K562 (cell line): ENCODE data around the gene SOS1. TPM values are rescaled to one million over a fixed set of nuclear protein-coding genes. Genes with fewer than 3 reads are reported as not detected.

ENCODE experiments used
- CREBBP ChIP-seq: IDR thresholded peaks from one replicate; pipeline ENCODE4 v1.6.1; 2012; ENCODE audit warnings: low read depth, mild to moderate bottlenecking, control low read depth, inconsistent platforms, low read length
- HMGN3 ChIP-seq: IDR thresholded peaks from 2 replicates; pipeline ENCODE4 v1.6.1; 2011; ENCODE audit warnings: borderline replicate concordance, low read depth, mild to moderate bottlenecking, mixed read lengths, low read length; ENCODE audit not compliant: insufficient read length; ENCODE audit errors: extremely low read depth
- HOXB6 ChIP-seq: fragments of 250-450 bp; sonication (Bioruptor Pico); IDR thresholded peaks from 2 replicates; pipeline ENCODE4 v1.5.1; 2022; ENCODE audit warnings: mild to moderate bottlenecking, borderline replicate concordance
- KDM4B ChIP-seq, 2 experiments: fragments of 450-650 bp in 1 of 2; sonication (generic) in 1 of 2; IDR thresholded peaks; 2 replicates each; pipeline ENCODE4 v1.6.1; 2016 to 2017; ENCODE audit warnings: borderline replicate concordance in 2 of 2, antibody characterized with exemption in 1 of 2, low read depth in 1 of 2, mild to moderate bottlenecking in 1 of 2
- NCOR1 ChIP-seq: fragments of 450-650 bp; IDR thresholded peaks from 2 replicates; pipeline ENCODE4 v1.6.1; 2016; ENCODE audit warnings: mild to moderate bottlenecking, moderate library complexity
- OTX1 ChIP-seq: fragments of 450-650 bp; formaldehyde crosslinking; IDR thresholded peaks from 2 replicates; pipeline ENCODE4 v1.4.0; 2022; ENCODE audit warnings: mild to moderate bottlenecking
- RAD51 ChIP-seq: fragments of 450-650 bp; IDR thresholded peaks from 2 replicates; pipeline ENCODE4 v1.7.1; 2016; ENCODE audit warnings: low read depth, mild to moderate bottlenecking, borderline replicate concordance
- RBM17 ChIP-seq: fragments of 200-400 bp; formaldehyde crosslinking; IDR thresholded peaks from 2 replicates; pipeline ENCODE4 v1.6.1; 2017; ENCODE audit warnings: low read depth, mild to moderate bottlenecking, low read length, borderline replicate concordance
- RCOR1 ChIP-seq, 2 experiments: IDR thresholded peaks; 2 replicates each; pipeline ENCODE4 v1.6.1; 2012; ENCODE audit warnings: low read depth in 2 of 2, low read length in 2 of 2, borderline replicate concordance in 1 of 2, improper control_type of control experiment in 1 of 2
- SPI1 ChIP-seq: IDR thresholded peaks from 2 replicates; pipeline ENCODE4 v1.6.1; 2011; ENCODE audit warnings: low read depth, low read length, control low read depth, borderline replicate concordance
- TEAD4 ChIP-seq, 2 experiments: sonication (generic) in 1 of 2; formaldehyde crosslinking in 1 of 2; IDR thresholded peaks; 2 replicates each; pipeline versions ENCODE4 v1.6.1 to v1.8.0; 2012 to 2022; ENCODE audit warnings: borderline replicate concordance in 1 of 2, inconsistent platforms in 1 of 2, low read length in 1 of 2, mild to moderate bottlenecking in 1 of 2, missing genetic modification reagents in 1 of 2
- TRIM24 ChIP-seq, 2 experiments: fragments of 450-650 bp; IDR thresholded peaks; 2 replicates each; pipeline ENCODE4 v1.6.1; 2016
- polyA plus RNA-seq, 8 experiments: library from polyadenylated mRNA; depleted of rRNA in 4 of 8; stranded (reverse) in 5 of 8; unstranded in 3 of 8; fragments of >200 nt; fragmentation: Nextera tagmentation in 2 of 8; fragmentation: Illumina TruSeq in 1 of 8; extraction: Ambion mirVana in 2 of 8; extraction: Trizol in 1 of 8; gene quantifications; 2 replicates each; pipeline versions ENCODE4 v1.2.1 to v1.2.3, GENCODE V29; 2011 to 2014; ENCODE audit warnings: inconsistent platforms in 1 of 8, missing spikeins in 1 of 8
- total RNA-seq, 7 experiments: library from RNA; depleted of rRNA in 6 of 7; stranded (reverse); fragments of >200 nt in 6 of 7; fragmentation: Illumina TruSeq in 2 of 7; extraction: Trizol in 2 of 7; gene quantifications; 2 replicates each; pipeline versions ENCODE4 v1.2.1 to v1.2.3, GENCODE V29; 2011 to 2021; ENCODE audit warnings: low replicate concordance in 1 of 7
- TF ChIP-seq, protein P1 (sequence below): sonication (generic); formaldehyde crosslinking; IDR thresholded peaks from 2 replicates; pipeline ENCODE4 v1.8.0; 2022; ENCODE audit warnings: mild to moderate bottlenecking, missing genetic modification reagents
- TF ChIP-seq, protein P2 (sequence below): fragments of 450-650 bp; IDR thresholded peaks from 2 replicates; pipeline ENCODE4 v1.6.1; 2014; ENCODE audit warnings: low read depth, mild to moderate bottlenecking, moderate library complexity, borderline replicate concordance
- TF ChIP-seq, protein P3 (sequence below): fragments of 450-650 bp; IDR thresholded peaks from 2 replicates; pipeline ENCODE4 v1.6.1; 2016; ENCODE audit warnings: low read depth, mild to moderate bottlenecking, moderate library complexity
- TF ChIP-seq, protein P4 (sequence below): fragments of 250-450 bp; sonication (Bioruptor Pico); IDR thresholded peaks from 2 replicates; pipeline ENCODE4 v1.4.0; 2020
- TF ChIP-seq, protein P5 (sequence below), 3 experiments: IDR thresholded peaks in 2 of 3; conservative IDR thresholded peaks in 1 of 3; 2 replicates each; pipeline ENCODE4 v1.5.1; 2011 to 2012; ENCODE audit warnings: low read length in 3 of 3, mild to moderate bottlenecking in 3 of 3, control low read depth in 2 of 3, improper control_type of control experiment in 1 of 3, inconsistent platforms in 1 of 3, low read depth in 1 of 3, mixed read lengths in 1 of 3, moderate library complexity in 1 of 3; ENCODE audit not compliant: insufficient read depth in 2 of 3

Gene SOS1
- total and polyA plus RNA-seq, 9 of the 15 experiments (the other 6 are each of a cell fraction or from before 2014, with no cell fraction given), result 2.5 to 27.1 (median 16.3) TPM

DNA sequence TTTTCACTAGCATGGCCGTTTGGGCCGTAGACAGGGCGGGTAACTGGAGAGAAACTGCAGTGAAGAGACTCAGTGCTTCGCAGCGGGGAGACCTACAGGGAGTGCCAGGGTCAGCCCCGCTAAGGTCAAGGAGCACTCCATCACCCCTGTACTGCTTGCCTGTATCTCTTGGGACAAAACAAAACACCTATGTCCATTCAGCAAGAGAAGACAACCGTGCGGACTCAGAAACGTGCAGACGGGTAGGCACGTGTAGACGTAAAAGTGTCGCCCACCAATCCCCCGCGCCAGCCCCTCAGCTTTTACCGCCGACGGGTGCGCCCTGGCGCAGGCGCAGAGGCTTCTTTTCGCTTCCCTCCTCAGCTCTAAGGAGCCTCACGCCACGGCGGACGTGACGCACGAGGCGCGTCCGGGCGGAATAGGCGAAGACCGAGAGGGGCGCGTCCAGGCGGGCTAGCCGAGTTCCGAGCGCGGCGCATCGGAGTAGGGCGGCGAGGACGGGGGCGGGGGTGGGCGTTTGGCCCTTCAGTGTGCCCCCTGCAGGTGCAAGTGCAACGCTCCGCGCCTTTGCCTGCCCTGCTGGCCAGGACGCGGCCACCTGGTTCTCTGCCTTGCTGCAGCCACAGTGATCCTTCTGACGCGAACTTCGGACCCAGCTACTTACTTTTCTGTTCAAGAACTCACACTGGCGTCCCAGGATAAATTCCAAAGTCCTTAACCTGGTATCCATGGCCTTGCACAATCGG, 3.3 kb upstream of the SOS1 start (continued):
- TF ChIP-seq OTX1 (CRISPR knock-in tag) (0 out of 2 replicates have a peak, but pooled peaks have one; percentile 56), SPI1 (no peak), HMGN3 (peak; percentile 90), TRIM24 (IDR thresholded peaks at IDR 0.05) (0 out of 4 replicates have a peak, but pooled peaks of 1 of the 2 experiments have one; percentile 18), RAD51 (peak; percentile 49; the same call in 1 of the 2 replicates), RCOR1 (IDR thresholded peaks at IDR 0.05; ENCODE audit: borderline replicate concordance in 1 of 2, low read depth in 2 of 2, low read length in 2 of 2) (peak in 1 of 2 experiments; percentile 77; a peak in 2 of 4 replicates), KDM4B (IDR thresholded peaks at IDR 0.05; ENCODE audit: borderline replicate concordance in 2 of 2, low read depth in 1 of 2) (peak in 1 of 2 experiments; percentile 80; a peak in 1 of 4 replicates), HOXB6 (CRISPR knock-in tag) (no peak), TEAD4 (IDR thresholded peaks at IDR 0.05; ENCODE audit: low read length) (peak; percentile 68), TEAD4 (CRISPR knock-in tag; IDR thresholded peaks at IDR 0.05; ENCODE audit: borderline replicate concordance) (no peak), CREBBP (no peak), NCOR1 (peak; percentile 58; the same call in 1 of the 2 replicates), RBM17 (no peak)
- TF ChIP-seq, protein P1, sequence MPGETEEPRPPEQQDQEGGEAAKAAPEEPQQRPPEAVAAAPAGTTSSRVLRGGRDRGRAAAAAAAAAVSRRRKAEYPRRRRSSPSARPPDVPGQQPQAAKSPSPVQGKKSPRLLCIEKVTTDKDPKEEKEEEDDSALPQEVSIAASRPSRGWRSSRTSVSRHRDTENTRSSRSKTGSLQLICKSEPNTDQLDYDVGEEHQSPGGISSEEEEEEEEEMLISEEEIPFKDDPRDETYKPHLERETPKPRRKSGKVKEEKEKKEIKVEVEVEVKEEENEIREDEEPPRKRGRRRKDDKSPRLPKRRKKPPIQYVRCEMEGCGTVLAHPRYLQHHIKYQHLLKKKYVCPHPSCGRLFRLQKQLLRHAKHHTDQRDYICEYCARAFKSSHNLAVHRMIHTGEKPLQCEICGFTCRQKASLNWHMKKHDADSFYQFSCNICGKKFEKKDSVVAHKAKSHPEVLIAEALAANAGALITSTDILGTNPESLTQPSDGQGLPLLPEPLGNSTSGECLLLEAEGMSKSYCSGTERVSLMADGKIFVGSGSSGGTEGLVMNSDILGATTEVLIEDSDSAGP (CRISPR knock-in tag), result no peak
- TF ChIP-seq, protein P2, sequence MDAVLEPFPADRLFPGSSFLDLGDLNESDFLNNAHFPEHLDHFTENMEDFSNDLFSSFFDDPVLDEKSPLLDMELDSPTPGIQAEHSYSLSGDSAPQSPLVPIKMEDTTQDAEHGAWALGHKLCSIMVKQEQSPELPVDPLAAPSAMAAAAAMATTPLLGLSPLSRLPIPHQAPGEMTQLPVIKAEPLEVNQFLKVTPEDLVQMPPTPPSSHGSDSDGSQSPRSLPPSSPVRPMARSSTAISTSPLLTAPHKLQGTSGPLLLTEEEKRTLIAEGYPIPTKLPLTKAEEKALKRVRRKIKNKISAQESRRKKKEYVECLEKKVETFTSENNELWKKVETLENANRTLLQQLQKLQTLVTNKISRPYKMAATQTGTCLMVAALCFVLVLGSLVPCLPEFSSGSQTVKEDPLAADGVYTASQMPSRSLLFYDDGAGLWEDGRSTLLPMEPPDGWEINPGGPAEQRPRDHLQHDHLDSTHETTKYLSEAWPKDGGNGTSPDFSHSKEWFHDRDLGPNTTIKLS, result peak; percentile 20
- TF ChIP-seq, protein P3, sequence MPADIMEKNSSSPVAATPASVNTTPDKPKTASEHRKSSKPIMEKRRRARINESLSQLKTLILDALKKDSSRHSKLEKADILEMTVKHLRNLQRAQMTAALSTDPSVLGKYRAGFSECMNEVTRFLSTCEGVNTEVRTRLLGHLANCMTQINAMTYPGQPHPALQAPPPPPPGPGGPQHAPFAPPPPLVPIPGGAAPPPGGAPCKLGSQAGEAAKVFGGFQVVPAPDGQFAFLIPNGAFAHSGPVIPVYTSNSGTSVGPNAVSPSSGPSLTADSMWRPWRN, result no peak
- TF ChIP-seq, protein P4, sequence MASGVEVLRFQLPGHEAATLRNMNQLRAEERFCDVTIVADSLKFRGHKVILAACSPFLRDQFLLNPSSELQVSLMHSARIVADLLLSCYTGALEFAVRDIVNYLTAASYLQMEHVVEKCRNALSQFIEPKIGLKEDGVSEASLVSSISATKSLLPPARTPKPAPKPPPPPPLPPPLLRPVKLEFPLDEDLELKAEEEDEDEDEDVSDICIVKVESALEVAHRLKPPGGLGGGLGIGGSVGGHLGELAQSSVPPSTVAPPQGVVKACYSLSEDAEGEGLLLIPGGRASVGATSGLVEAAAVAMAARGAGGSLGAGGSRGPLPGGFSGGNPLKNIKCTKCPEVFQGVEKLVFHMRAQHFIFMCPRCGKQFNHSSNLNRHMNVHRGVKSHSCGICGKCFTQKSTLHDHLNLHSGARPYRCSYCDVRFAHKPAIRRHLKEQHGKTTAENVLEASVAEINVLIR (CRISPR knock-in tag), result peak; percentile 95
- TF ChIP-seq, protein P5, sequence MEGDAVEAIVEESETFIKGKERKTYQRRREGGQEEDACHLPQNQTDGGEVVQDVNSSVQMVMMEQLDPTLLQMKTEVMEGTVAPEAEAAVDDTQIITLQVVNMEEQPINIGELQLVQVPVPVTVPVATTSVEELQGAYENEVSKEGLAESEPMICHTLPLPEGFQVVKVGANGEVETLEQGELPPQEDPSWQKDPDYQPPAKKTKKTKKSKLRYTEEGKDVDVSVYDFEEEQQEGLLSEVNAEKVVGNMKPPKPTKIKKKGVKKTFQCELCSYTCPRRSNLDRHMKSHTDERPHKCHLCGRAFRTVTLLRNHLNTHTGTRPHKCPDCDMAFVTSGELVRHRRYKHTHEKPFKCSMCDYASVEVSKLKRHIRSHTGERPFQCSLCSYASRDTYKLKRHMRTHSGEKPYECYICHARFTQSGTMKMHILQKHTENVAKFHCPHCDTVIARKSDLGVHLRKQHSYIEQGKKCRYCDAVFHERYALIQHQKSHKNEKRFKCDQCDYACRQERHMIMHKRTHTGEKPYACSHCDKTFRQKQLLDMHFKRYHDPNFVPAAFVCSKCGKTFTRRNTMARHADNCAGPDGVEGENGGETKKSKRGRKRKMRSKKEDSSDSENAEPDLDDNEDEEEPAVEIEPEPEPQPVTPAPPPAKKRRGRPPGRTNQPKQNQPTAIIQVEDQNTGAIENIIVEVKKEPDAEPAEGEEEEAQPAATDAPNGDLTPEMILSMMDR (IDR thresholded peaks at IDR 0.05 in 2 of 3, conservative IDR thresholded peaks at IDR 0.05 in 1 of 3; ENCODE audit: insufficient read depth in 2 of 3, low read depth in 1 of 3, low read length in 3 of 3), result peak; percentile 60 to 89 (median 65)
